Measurements from ENCODE around the gene BMP2.

Gene BMP2

GRCh38 chr20:6827472-6827871 lies 60.0 kb downstream of the BMP2 start:
- no peak for TF ChIP-seq CTCF (IDR thresholded peaks at IDR 0.05; ENCODE audit: low read depth, low read length, missing control alignments)
- H3K4me3 ChIP-seq (replicated peaks; ENCODE audit: low read depth, low read length): no peak overlapping the region
- DNase-seq (ENCODE audit: extremely low read depth, low read depth): no peak

GRCh38 chr20:6828794-6829423 lies 61.4 kb downstream of the BMP2 start:
- H3K4me3 ChIP-seq (replicated peaks; ENCODE audit: low read depth, low read length): no peak overlapping the region
- TF ChIP-seq CTCF (IDR thresholded peaks at IDR 0.05; ENCODE audit: low read depth, low read length, missing control alignments): peak; percentile 71
- DNase-seq (ENCODE audit: extremely low read depth, low read depth): peak; percentile 52

- TF ChIP-seq CTCF (IDR thresholded peaks at IDR 0.05; ENCODE audit: low read depth, low read length, missing control alignments): peak; percentile 28
- H3K4me3 ChIP-seq (replicated peaks; ENCODE audit: low read depth, low read length): no peak overlapping the region
- DNase-seq (ENCODE audit: extremely low read depth, low read depth): no peak
Measured at GRCh38 chr20:6829510-6830116, 62.1 kb downstream of the BMP2 start.

Data from HFF-Myc (cell line).